HG03097 (cell line): ENCODE measurements around the gene SPATA24.
"Not testable (repeated sequence)": the region's sequence is repeated elsewhere in the genome, so short reads cannot be mapped to it uniquely, and the experiment has no call there.

Source experiments
- ATAC-seq: cut with Tn5 transposase; IDR thresholded peaks from one replicate; pipeline ENCODE4 v1.9.1; 2021; ENCODE audit not compliant: unreplicated experiment, low FRiP score

Gene SPATA24

GRCh38 chr5:139358064-139358463, 45.8 kb downstream of the SPATA24 start:
- ATAC-seq = no peak

GRCh38 chr5:139355900-139356299, 48.0 kb downstream of the SPATA24 start:
- not testable (repeated sequence) for ATAC-seq

GRCh38 chr5:139354186-139354585, 49.7 kb downstream of the SPATA24 start:
- ATAC-seq = no peak

- ATAC-seq = not testable (repeated sequence)
Measured at GRCh38 chr5:139347863-139348262, 56.0 kb downstream of the SPATA24 start.
